ENCODE data around the gene EDA.

Gene EDA

DNA sequence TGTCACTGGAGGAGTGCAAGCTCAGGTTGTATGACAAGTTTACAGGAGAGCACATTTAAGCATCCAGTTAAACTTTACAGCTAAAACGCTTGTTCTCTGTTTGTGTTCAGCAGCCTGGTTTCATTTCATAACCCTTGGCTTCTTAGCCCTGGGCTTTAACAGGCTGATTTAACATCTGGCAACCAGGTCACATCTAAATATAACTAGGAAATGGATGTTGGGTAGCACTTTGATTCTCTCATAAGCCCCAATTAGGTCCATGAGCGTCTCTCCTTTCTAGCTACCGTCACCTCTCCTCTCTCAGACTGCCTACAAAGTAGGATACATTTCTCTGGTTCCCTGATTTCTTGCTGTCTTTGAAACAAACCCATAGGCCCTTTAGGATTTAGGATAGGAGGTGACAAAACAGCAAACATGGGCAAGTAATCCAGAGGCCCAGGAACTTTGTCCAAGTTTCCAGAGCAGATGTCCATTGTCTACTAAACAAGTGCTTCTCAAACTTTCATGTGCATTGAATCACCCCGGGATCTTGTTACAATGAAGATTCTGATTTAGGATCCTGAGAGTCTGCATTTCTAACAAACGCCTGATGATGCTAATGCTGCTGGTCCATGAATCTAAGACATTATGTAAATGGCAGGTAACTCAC, 468.8 kb downstream of the EDA start:
- DNase-seq: no peak

DNA sequence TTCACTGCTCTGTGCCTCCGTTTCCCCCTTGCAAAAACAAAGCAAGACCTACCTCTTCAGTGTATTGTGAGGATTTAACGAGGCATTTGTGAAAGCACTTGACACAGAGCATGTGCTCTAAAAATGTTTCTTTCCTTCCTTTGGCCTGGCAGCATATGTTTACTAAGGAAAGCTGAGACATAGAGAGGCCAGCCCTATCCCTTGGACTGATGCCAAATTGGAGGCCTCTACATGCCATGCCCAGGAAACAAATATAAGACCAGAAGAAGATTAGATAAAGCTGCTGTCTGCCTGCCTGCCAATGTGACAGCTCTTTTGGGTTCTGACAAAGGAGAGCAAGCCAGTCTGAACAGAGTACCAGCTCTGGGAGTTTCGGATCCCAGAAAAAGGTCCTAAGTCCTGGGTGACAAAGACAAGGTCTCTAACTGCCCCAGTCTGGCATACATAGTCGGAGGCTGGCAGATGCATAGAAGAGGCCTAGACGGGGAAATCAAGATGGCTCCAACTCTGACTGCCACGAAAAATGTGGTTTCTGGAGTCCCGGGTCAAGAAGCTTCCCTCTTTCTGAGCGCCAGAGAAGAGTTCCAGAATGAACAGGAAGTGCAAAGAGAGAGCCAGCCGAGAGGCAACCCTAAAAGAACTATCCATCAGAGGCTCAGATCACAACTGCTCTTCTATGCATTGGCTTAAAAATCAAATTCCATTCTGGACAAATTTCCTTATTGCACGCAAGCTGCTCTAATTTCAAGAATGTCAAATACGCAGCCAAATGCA, 472.1 kb downstream of the EDA start:
- DNase-seq: peak; percentile 3

DNA sequence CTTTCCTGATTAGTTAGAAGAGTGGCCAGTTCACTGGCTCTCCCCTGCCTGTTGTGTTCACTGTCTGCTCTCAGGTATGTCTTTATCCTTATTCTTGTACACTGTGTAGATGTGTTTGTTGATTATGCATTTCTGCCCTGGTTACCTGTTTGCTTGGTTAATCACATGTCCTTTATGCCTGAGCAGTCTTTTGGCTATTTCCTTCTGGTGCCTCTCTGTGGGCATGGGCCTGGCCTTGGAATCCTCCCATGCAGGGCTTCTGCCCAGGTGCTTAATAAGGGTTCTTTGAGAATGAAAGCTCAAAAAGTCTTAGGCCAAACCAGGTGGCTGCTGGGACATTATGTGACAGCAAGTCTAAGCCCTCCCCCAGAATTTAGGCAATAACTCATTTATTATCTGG, 472.8 kb downstream of the EDA start:
- no peak for DNase-seq
